Tibial artery (tissue), 4 donors: ENCODE results near the gene USP43.

Experiments used
- DNase-seq, 2 donors: peaks; one replicate each; pipeline ENCODE4 v3.0.0-alpha.2; 2019
- H3K27ac ChIP-seq, 2 donors: fragments of 200-600 bp; sonication (generic) in 1 of 2; 1 replicate in 1 of 2; 2 replicates in 1 of 2; pipeline ENCODE4 v1.5.1; 2018 to 2019; ENCODE audit warnings: mild to moderate bottlenecking in 1 of 2
- H3K27me3 ChIP-seq, 2 donors: fragments of 200-600 bp; sonication (generic) in 1 of 2; one replicate each; pipeline versions ENCODE4 v1.5.1 to v1.6.0; 2016 to 2019
- H3K36me3 ChIP-seq, 3 donors: fragments of 200-600 bp; sonication (generic) in 2 of 3; one replicate each; pipeline ENCODE4 v1.5.1; 2016 to 2019; ENCODE audit warnings: mild to moderate bottlenecking in 2 of 3
- H3K4me1 ChIP-seq, 4 donors: fragments of 200-600 bp; sonication (generic) in 2 of 4; 1 replicate in 3 of 4; 2 replicates in 1 of 4; pipeline ENCODE4 v1.5.1; 2016 to 2019
- H3K4me3 ChIP-seq, 2 donors: fragments of 200-600 bp; sonication (generic) in 1 of 2; 1 replicate in 1 of 2; 2 replicates in 1 of 2; pipeline ENCODE4 v1.5.1; 2018 to 2019; ENCODE audit warnings: mild to moderate bottlenecking in 2 of 2
- H3K9me3 ChIP-seq, 3 donors: fragments of 200-600 bp; sonication (generic) in 1 of 3; one replicate each; pipeline ENCODE4 v1.5.1; 2016 to 2019
- CTCF ChIP-seq, 2 experiments: fragments of 200-600 bp in 1 of 2; fragments of 450-650 bp in 1 of 2; IDR thresholded peaks; one replicate each; pipeline ENCODE4 v1.5.1; 2017 to 2019; ENCODE audit warnings: antibody characterized with exemption in 2 of 2, mild to moderate bottlenecking in 1 of 2, moderate library complexity in 1 of 2
- intact Hi-C: fragments of 100-400 bp; cut with DNase I; formaldehyde crosslinking; loops from one replicate; pipeline ENCODE4 v1.15.0; 2023; ENCODE audit warnings: low total_unique reads

Gene USP43

GRCh38 chr17:9769036-9769695 lies 123.8 kb downstream of the USP43 start:
- Histone ChIP-seq H3K27ac (no peak overlapping the region), H3K9me3 (no peaks in the 10 kb centered on the region), H3K4me1 (no peaks in the 10 kb centered on the region), H3K27me3 (peaks cover 0 to 42% of the 10 kb centered on the region in 2 donors), H3K36me3 (no peaks in the 10 kb centered on the region), H3K4me3 (no peak overlapping the region)
- intact Hi-C loops: no loop called here
- no peak for DNase-seq
- TF ChIP-seq CTCF (IDR thresholded peaks at IDR 0.05): no peak

GRCh38 chr17:9771465-9771864 lies 126.1 kb downstream of the USP43 start:
- intact Hi-C loops: no loop called here
- peaks cover 0 to 41% of the 10 kb centered on the region in 2 donors for H3K27me3 ChIP-seq
- DNase-seq: peak in 1 of 2 donors; percentile 53
- no peaks in the 10 kb centered on the region for H3K4me1 ChIP-seq
- no peaks in the 10 kb centered on the region for H3K36me3 ChIP-seq
- no peak overlapping the region for H3K4me3 ChIP-seq
- no peak for TF ChIP-seq CTCF (IDR thresholded peaks at IDR 0.05)
- H3K27ac ChIP-seq: no peak overlapping the region
- peaks cover 0 to 5% (median 0%) of the 10 kb centered on the region in 3 donors for H3K9me3 ChIP-seq

- H3K9me3 ChIP-seq: peaks cover 0 to 5% (median 0%) of the 10 kb centered on the region in 3 donors
- no peak overlapping the region for H3K27ac ChIP-seq
- peak in 1 of 2 donors; percentile 62 for DNase-seq
- TF ChIP-seq CTCF (IDR thresholded peaks at IDR 0.05): no peak
- intact Hi-C loops: no loop called here
- no peak overlapping the region for H3K4me3 ChIP-seq
- no peaks in the 10 kb centered on the region for H3K36me3 ChIP-seq
- H3K4me1 ChIP-seq: no peaks in the 10 kb centered on the region
- H3K27me3 ChIP-seq: peaks cover 0 to 29% of the 10 kb centered on the region in 2 donors
Measured at GRCh38 chr17:9772658-9773057, 127.3 kb downstream of the USP43 start.

GRCh38 chr17:9776911-9777310 lies 131.6 kb downstream of the USP43 start:
- no peak for TF ChIP-seq CTCF (IDR thresholded peaks at IDR 0.05)
- no peak overlapping the region for H3K27ac ChIP-seq
- H3K27me3 ChIP-seq: peaks cover 0 to 11% of the 10 kb centered on the region in 2 donors
- DNase-seq: no peak
- peaks cover 0 to 5% (median 0%) of the 10 kb centered on the region in 3 donors for H3K9me3 ChIP-seq
- no peak overlapping the region for H3K4me3 ChIP-seq
- no peaks in the 10 kb centered on the region for H3K4me1 ChIP-seq
- intact Hi-C loops: no loop called here
- no peaks in the 10 kb centered on the region for H3K36me3 ChIP-seq
